CD14-positive monocyte (primary cell): ENCODE measurements around the gene GOLGA6A. TPM values are rescaled to one million over a fixed set of nuclear protein-coding genes. Genes with fewer than 3 reads are reported as not detected.
A peak's percentile ranks its signal among the peaks of the same experiment; 100 is the strongest.

Experiments
- DNase-seq, 3 donors: peaks; one replicate each; pipeline ENCODE4 v3.0.0-alpha.2; 2011 to 2022
- H2AFZ ChIP-seq: 2 replicates; pipeline ENCODE4 v1.6.0; 2012; ENCODE audit warnings: mild to moderate bottlenecking, low read depth, low read length, inconsistent platforms; ENCODE audit not compliant: insufficient read depth, poor library complexity, severe bottlenecking
- H3K27ac ChIP-seq, 2 donors: 1 replicate in 1 of 2; 2 replicates in 1 of 2; pipeline ENCODE4 v1.5.1; 2012 to 2013; ENCODE audit warnings: low read length in 2 of 2, control low read depth in 1 of 2, inconsistent platforms in 1 of 2, low read depth in 1 of 2, mild to moderate bottlenecking in 1 of 2
- H3K27me3 ChIP-seq, 2 donors: one replicate each; pipeline versions ENCODE4 v1.6.0 to v1.6.1; 2011 to 2013; ENCODE audit warnings: low read length in 2 of 2; ENCODE audit not compliant: control insufficient read depth in 2 of 2, insufficient read depth in 2 of 2
- H3K36me3 ChIP-seq, 2 donors: replicated peaks in 1 of 2; 1 replicate in 1 of 2; 2 replicates in 1 of 2; pipeline versions ENCODE4 v1.5.1 to v1.6.1; 2012 to 2013; ENCODE audit warnings: low read length in 2 of 2, control low read depth in 1 of 2, inconsistent platforms in 1 of 2, mild to moderate bottlenecking in 1 of 2; ENCODE audit not compliant: insufficient read depth in 2 of 2, control insufficient read depth in 1 of 2
- H3K4me1 ChIP-seq, 2 donors: 1 replicate in 1 of 2; 2 replicates in 1 of 2; pipeline versions ENCODE4 v1.5.1 to v1.6.1; 2012 to 2013; ENCODE audit warnings: low read length in 2 of 2, control low read depth in 1 of 2, inconsistent platforms in 1 of 2, mild to moderate bottlenecking in 1 of 2, moderate library complexity in 1 of 2; ENCODE audit not compliant: insufficient read depth in 2 of 2, control insufficient read depth in 1 of 2
- H3K4me2 ChIP-seq: replicated peaks from 2 replicates; pipeline ENCODE3; 2012; ENCODE audit warnings: low read length, moderate library complexity, mild to moderate bottlenecking; ENCODE audit not compliant: poor library complexity, severe bottlenecking; ENCODE audit errors: extremely low read depth
- H3K4me3 ChIP-seq, 3 experiments: fragments of 200-600 bp in 1 of 3; sonication (generic) in 1 of 3; replicated peaks in 1 of 3; 1 replicate in 2 of 3; 2 replicates in 1 of 3; pipeline ENCODE4 v1.5.1; 2011 to 2013; ENCODE audit warnings: low read length in 3 of 3, mild to moderate bottlenecking in 3 of 3, control low read depth in 2 of 3, low read depth in 2 of 3, inconsistent platforms in 1 of 3, moderate library complexity in 1 of 3
- H3K79me2 ChIP-seq: 2 replicates; pipeline ENCODE4 v1.6.0; 2012; ENCODE audit warnings: mild to moderate bottlenecking, control low read depth, inconsistent platforms, low read length, moderate library complexity; ENCODE audit not compliant: insufficient read depth
- H3K9ac ChIP-seq: 2 replicates; pipeline ENCODE4 v1.6.0; 2017; ENCODE audit warnings: low read length, mild to moderate bottlenecking; ENCODE audit not compliant: insufficient read depth, poor library complexity, severe bottlenecking
- H3K9me3 ChIP-seq, 2 donors: replicated peaks in 1 of 2; 1 replicate in 1 of 2; 2 replicates in 1 of 2; pipeline versions ENCODE4 v1.5.1 to v1.6.1; 2012 to 2013; ENCODE audit warnings: low read length in 2 of 2, control low read depth in 1 of 2; ENCODE audit not compliant: control insufficient read depth in 1 of 2, insufficient read depth in 1 of 2
- H4K20me1 ChIP-seq: 2 replicates; pipeline ENCODE4 v1.6.0; 2012; ENCODE audit warnings: mild to moderate bottlenecking, low read length, control low read depth, moderate library complexity; ENCODE audit not compliant: insufficient read depth
- H3K27ac Mint-ChIP-seq, 7 donors: one replicate each; pipeline ENCODE4 v1.8.0; 2020; ENCODE audit warnings: mild to moderate bottlenecking in 7 of 7, mixed read lengths in 7 of 7, moderate library complexity in 6 of 7, inconsistent platforms in 2 of 7
- H3K27me3 Mint-ChIP-seq, 3 donors: one replicate each; pipeline ENCODE4 v1.8.0; 2021 to 2022; ENCODE audit warnings: low read depth in 3 of 3, mild to moderate bottlenecking in 3 of 3, mixed read lengths in 3 of 3, moderate library complexity in 3 of 3, inconsistent platforms in 1 of 3
- H3K36me3 Mint-ChIP-seq, 2 donors: one replicate each; pipeline ENCODE4 v1.8.0; 2020; ENCODE audit warnings: mixed read lengths in 2 of 2, inconsistent platforms in 1 of 2, mild to moderate bottlenecking in 1 of 2
- H3K4me1 Mint-ChIP-seq: one replicate; pipeline ENCODE4 v1.8.0; 2020; ENCODE audit warnings: mild to moderate bottlenecking, mixed read lengths
- H3K4me3 Mint-ChIP-seq, 2 donors: one replicate each; pipeline ENCODE4 v1.8.0; 2020; ENCODE audit warnings: mild to moderate bottlenecking in 2 of 2, mixed read lengths in 2 of 2, moderate library complexity in 1 of 2
- H3K9me3 Mint-ChIP-seq, 7 donors: one replicate each; pipeline ENCODE4 v1.8.0; 2020 to 2022; ENCODE audit warnings: mixed read lengths in 7 of 7, mild to moderate bottlenecking in 6 of 7, moderate library complexity in 6 of 7, inconsistent platforms in 2 of 7
- CTCF ChIP-seq: fragments of 200-600 bp; IDR thresholded peaks from one replicate; pipeline ENCODE4 v1.8.0; 2022; ENCODE audit warnings: antibody characterized with exemption, mild to moderate bottlenecking
- WGBS: methylation state at CpG from one replicate; pipeline ENCODE4 v1.1.5; 2013; ENCODE audit warnings: missing lambda C conversion rate; ENCODE audit not compliant: insufficient coverage; 5-methylcytosine and 5-hydroxymethylcytosine counted together
- intact Hi-C, 2 donors: fragments of 100-400 bp; cut with micrococcal nuclease; formaldehyde crosslinking; loops; one replicate each; pipeline versions ENCODE4 v1.15.0 to v1.15.1; 2023
- polyA plus RNA-seq, 3 donors: library from polyadenylated mRNA; depleted of rRNA in 1 of 3; unstranded in 2 of 3; stranded (reverse) in 1 of 3; fragments of 300-500 nt in 2 of 3; fragments of >200 nt in 1 of 3; fragmentation: Illumina TruSeq in 2 of 3; gene quantifications; 1 replicate in 2 of 3; 2 replicates in 1 of 3; pipeline ENCODE4 v1.2.3, GENCODE V29; 2012 to 2021

GOLGA6A gene
- polyA plus RNA-seq, 3 donors, result 0.03 TPM; not detected in 2

- Histone ChIP-seq H3K27ac (no peak overlapping the region), H3K27me3 (peaks cover 28 to 73% of the 10 kb centered on the region in 2 donors), H3K4me3 (peak overlapping the region in 1 of 3 experiments; percentile 43), H3K4me2 (peak overlapping the region; percentile 41), H3K9me3 (peaks cover 0 to 26% of the 10 kb centered on the region in 2 donors), H4K20me1 (no peaks in the 10 kb centered on the region), H3K79me2 (no peaks in the 10 kb centered on the region), H3K9ac (no peak overlapping the region), H3K36me3 (no peaks in the 10 kb centered on the region), H3K4me1 (peaks cover 7 to 8% of the 10 kb centered on the region in 2 donors), H2AFZ (peak overlapping the region; percentile 41)
- no peak for TF ChIP-seq CTCF
- H3K27me3 Mint-ChIP-seq, result peaks cover 73 to 83% (median 82%) of the 10 kb centered on the region in 3 donors
- intact Hi-C loops, result loop anchor here (5.0 kb wide), 1 partner anchor 194 kb away; no protein-coding TSS in a partner anchor
- H3K9me3 Mint-ChIP-seq, result peaks cover 0 to 20% (median 2%) of the 10 kb centered on the region in 7 donors
- H3K4me1 Mint-ChIP-seq, result peaks cover 13% of the 10 kb centered on the region
- no peaks in the 10 kb centered on the region for H3K36me3 Mint-ChIP-seq
- H3K4me3 Mint-ChIP-seq, result peak overlapping the region in 1 of 2 donors; percentile 71
- no peak for DNase-seq
- no peak overlapping the region for H3K27ac Mint-ChIP-seq
- WGBS, result 4% methylated on average over 44 of the region's 53 CpGs
Measured at GRCh38 chr15:74127954-74128784, 45.8 kb upstream of the GOLGA6A start.

- peaks cover 71 to 80% (median 80%) of the 10 kb centered on the region in 3 donors for H3K27me3 Mint-ChIP-seq
- no peaks in the 10 kb centered on the region for H4K20me1 ChIP-seq
- peak overlapping the region; percentile 41 for H3K4me2 ChIP-seq
- peaks cover 0 to 22% of the 10 kb centered on the region in 2 donors for H3K9me3 ChIP-seq
- H3K27me3 ChIP-seq, result peaks cover 28 to 67% of the 10 kb centered on the region in 2 donors
- DNase-seq, result peak; percentile 46 to 65 (median 49)
- 13% methylated on average over 33 of the region's 44 CpGs for WGBS
- no peak overlapping the region for H3K27ac Mint-ChIP-seq
- TF ChIP-seq CTCF, result peak; percentile 98
- H3K9ac ChIP-seq, result no peak overlapping the region
- no peaks in the 10 kb centered on the region for H3K36me3 Mint-ChIP-seq
- H3K79me2 ChIP-seq, result no peaks in the 10 kb centered on the region
- no peak overlapping the region for H3K27ac ChIP-seq
- H2AFZ ChIP-seq, result peak overlapping the region; percentile 41
- H3K4me1 ChIP-seq, result peaks cover 7 to 8% of the 10 kb centered on the region in 2 donors
- no peaks in the 10 kb centered on the region for H3K36me3 ChIP-seq
- peaks cover 0 to 17% (median 2%) of the 10 kb centered on the region in 7 donors for H3K9me3 Mint-ChIP-seq
- peak overlapping the region in 1 of 2 donors; percentile 63 for H3K4me3 Mint-ChIP-seq
- peaks cover 13% of the 10 kb centered on the region for H3K4me1 Mint-ChIP-seq
- H3K4me3 ChIP-seq, result peak overlapping the region in 1 of 3 experiments; percentile 43
- intact Hi-C loops, result loop anchor here (5.0 kb wide), 1 partner anchor 195 kb away; no protein-coding TSS in a partner anchor
Measured at GRCh38 chr15:74127255-74127953, 45.1 kb upstream of the GOLGA6A start.
